GM23338 (cell line): ENCODE measurements around the gene ATP5PO. TPM values are rescaled to one million over a fixed set of nuclear protein-coding genes. Genes with fewer than 3 reads are reported as not detected.

Experiments
- ATAC-seq: fragments of 200-7000 bp; cut with Tn5 transposase; 3 replicates; pipeline ENCODE4 v1.9.1; 2020
- DNase-seq: peaks from one replicate; pipeline ENCODE4 v3.0.0-alpha.2; 2015; ENCODE audit warnings: low spot score
- H2AFZ ChIP-seq: fragments of 200-600 bp; sonication (generic); 2 replicates; pipeline ENCODE4 v1.8.0; 2016; ENCODE audit warnings: antibody characterized with exemption, mild to moderate bottlenecking, moderate library complexity
- H3F3A ChIP-seq: fragments of 200-600 bp; sonication (generic); replicated peaks from 2 replicates; pipeline ENCODE4 v1.8.0; 2017; ENCODE audit warnings: antibody characterized with exemption, mixed run types, low read depth
- H3K27ac ChIP-seq: fragments of 200-600 bp; sonication (generic); 2 replicates; pipeline ENCODE4 v1.6.1; 2016; ENCODE audit warnings: low read depth
- H3K27me3 ChIP-seq: fragments of 200-600 bp; sonication (generic); 2 replicates; pipeline ENCODE4 v1.8.0; 2016; ENCODE audit warnings: mild to moderate bottlenecking, mixed run types, moderate library complexity; ENCODE audit not compliant: insufficient read depth
- H3K36me3 ChIP-seq: fragments of 200-600 bp; sonication (generic); 2 replicates; pipeline ENCODE4 v1.8.0; 2016; ENCODE audit warnings: mild to moderate bottlenecking; ENCODE audit not compliant: insufficient read depth
- H3K4me1 ChIP-seq: fragments of 200-600 bp; sonication (generic); 2 replicates; pipeline ENCODE4 v1.8.0; 2016; ENCODE audit warnings: mild to moderate bottlenecking, moderate library complexity; ENCODE audit not compliant: insufficient read depth
- H3K4me2 ChIP-seq: fragments of 200-600 bp; sonication (generic); 2 replicates; pipeline ENCODE4 v1.7.1; 2017; ENCODE audit warnings: mixed run types
- H3K4me3 ChIP-seq: fragments of 200-600 bp; sonication (generic); 2 replicates; pipeline ENCODE4 v1.6.1; 2016; ENCODE audit warnings: mixed run types
- H3K79me2 ChIP-seq: fragments of 200-600 bp; sonication (generic); replicated peaks from 2 replicates; pipeline ENCODE4 v1.8.0; 2017; ENCODE audit warnings: mild to moderate bottlenecking; ENCODE audit not compliant: insufficient read depth
- H3K9me2 ChIP-seq: fragments of 200-600 bp; sonication (generic); 2 replicates; pipeline ENCODE4 v1.8.0; 2017; ENCODE audit not compliant: insufficient read depth
- H4K20me1 ChIP-seq: fragments of 200-600 bp; sonication (generic); replicated peaks from 2 replicates; pipeline ENCODE4 v1.8.0; 2017; ENCODE audit warnings: mild to moderate bottlenecking; ENCODE audit not compliant: insufficient read depth
- H3K27ac Mint-ChIP-seq: 2 replicates; pipeline ENCODE4 v1.8.0; 2020; ENCODE audit warnings: inconsistent platforms, mild to moderate bottlenecking, moderate library complexity, mixed read lengths
- H3K27me3 Mint-ChIP-seq: 3 replicates; pipeline ENCODE4 v1.8.0; 2022; ENCODE audit warnings: low read depth, mild to moderate bottlenecking, moderate library complexity, mixed read lengths, inconsistent platforms; ENCODE audit not compliant: insufficient read depth, poor library complexity
- H3K36me3 Mint-ChIP-seq: 3 replicates; pipeline ENCODE4 v1.8.0; 2021; ENCODE audit warnings: low read depth, mild to moderate bottlenecking, inconsistent platforms, moderate library complexity, mixed read lengths
- H3K4me1 Mint-ChIP-seq: 3 replicates; pipeline ENCODE4 v1.8.0; 2020; ENCODE audit warnings: mild to moderate bottlenecking, inconsistent platforms, mixed read lengths
- H3K4me3 Mint-ChIP-seq: 3 replicates; pipeline ENCODE4 v1.8.0; 2021; ENCODE audit warnings: moderate library complexity, mild to moderate bottlenecking, inconsistent platforms, mixed read lengths
- H3K9me3 Mint-ChIP-seq: 3 replicates; pipeline ENCODE4 v1.8.0; 2020; ENCODE audit warnings: moderate library complexity, mild to moderate bottlenecking, inconsistent platforms, mixed read lengths
- CREB1 ChIP-seq: fragments of 250-450 bp; sonication (Bioruptor Pico); IDR thresholded peaks from 2 replicates; pipeline ENCODE4 v1.5.0; 2020; ENCODE audit warnings: low read depth, mild to moderate bottlenecking, moderate library complexity
- CTCF ChIP-seq, 2 experiments: fragments of 200-600 bp in 1 of 2; sonication (generic) in 1 of 2; conservative IDR thresholded peaks; 2 replicates each; pipeline versions ENCODE4 v1.5.1 to v1.6.1; 2016 to 2017; ENCODE audit warnings: antibody characterized with exemption in 2 of 2, low read depth in 2 of 2, mild to moderate bottlenecking in 2 of 2, moderate library complexity in 1 of 2
- ETS1 ChIP-seq: IDR thresholded peaks from 2 replicates; pipeline ENCODE4 v1.6.1; 2016; ENCODE audit warnings: antibody characterized with exemption
- EZH2phosphoT487 ChIP-seq: fragments of 200-600 bp; sonication (generic); IDR thresholded peaks from one replicate; pipeline ENCODE4 v1.8.1; 2018; ENCODE audit warnings: antibody characterized with exemption; ENCODE audit not compliant: unreplicated experiment
- NANOG ChIP-seq: IDR thresholded peaks from 2 replicates; pipeline ENCODE4 v1.6.1; 2016; ENCODE audit warnings: antibody characterized with exemption, borderline replicate concordance
- POLR2AphosphoS5 ChIP-seq: IDR thresholded peaks from 2 replicates; pipeline ENCODE4 v1.6.1; 2016; ENCODE audit warnings: antibody characterized with exemption, low read depth
- REST ChIP-seq: IDR thresholded peaks from one replicate; pipeline ENCODE4 v1.6.1; 2018; ENCODE audit warnings: antibody characterized with exemption; ENCODE audit not compliant: unreplicated experiment
- STAT1 ChIP-seq: IDR thresholded peaks from one replicate; pipeline ENCODE4 v1.6.1; 2016; ENCODE audit warnings: antibody characterized with exemption; ENCODE audit not compliant: unreplicated experiment
- ZNF114 ChIP-seq: fragments of 250-450 bp; sonication (Bioruptor Pico); IDR thresholded peaks from 2 replicates; pipeline ENCODE4 v1.5.0; 2020; ENCODE audit warnings: mild to moderate bottlenecking, moderate library complexity
- ZNF462 ChIP-seq: fragments of 250-450 bp; sonication (Bioruptor Pico); IDR thresholded peaks from 2 replicates; pipeline ENCODE4 v1.5.0; 2020; ENCODE audit warnings: mild to moderate bottlenecking, moderate library complexity
- polyA plus RNA-seq: library from polyadenylated mRNA; unstranded; fragments of >200 nt; fragmentation: Nextera tagmentation; extraction: Ambion mirVana; gene quantifications from 2 replicates; pipeline ENCODE4 v1.2.1, GENCODE V29; 2016
- total RNA-seq: library from RNA; depleted of rRNA; stranded (reverse); fragments of >200 nt; shearing (Covaris generic); gene quantifications from 2 replicates; pipeline ENCODE4 v1.2.3, GENCODE V29; 2014

ATP5PO gene
- total and polyA plus RNA-seq, 2 experiments from 2014 or later, result 244 to 522 TPM

GRCh38 chr21:33898586-33898985 lies 17.0 kb downstream of the ATP5PO start:
- Histone ChIP-seq H3K9me2 (no peaks in the 10 kb centered on the region), H3F3A (peaks cover 17% of the 10 kb centered on the region), H3K36me3 (peaks cover 6% of the 10 kb centered on the region; the same call in 1 of the 2 replicates), H3K4me2 (no peak overlapping the region), H2AFZ (no peak overlapping the region), H3K27me3 (no peaks in the 10 kb centered on the region), H3K27ac (no peak overlapping the region), H4K20me1 (peaks cover 5% of the 10 kb centered on the region; the same call in 1 of the 2 replicates), H3K4me3 (no peak overlapping the region), H3K4me1 (peaks cover 6% of the 10 kb centered on the region), H3K79me2 (no peaks in the 10 kb centered on the region)
- ATAC-seq, result no peak
- H3K4me1 Mint-ChIP-seq, result peaks cover 18% of the 10 kb centered on the region
- no peaks in the 10 kb centered on the region for H3K9me3 Mint-ChIP-seq
- peaks cover 21% of the 10 kb centered on the region for H3K36me3 Mint-ChIP-seq
- H3K27me3 Mint-ChIP-seq, result peaks cover 19% of the 10 kb centered on the region
- H3K27ac Mint-ChIP-seq, result no peak overlapping the region
- no peak overlapping the region for H3K4me3 Mint-ChIP-seq
- TF ChIP-seq NANOG, result no peak
- DNase-seq, result no peak

- Mint-ChIP-seq H3K4me3 (no peak overlapping the region), H3K9me3 (no peaks in the 10 kb centered on the region), H3K27ac (no peak overlapping the region), H3K36me3 (peaks cover 12% of the 10 kb centered on the region), H3K4me1 (peaks cover 18% of the 10 kb centered on the region), H3K27me3 (peaks cover 19% of the 10 kb centered on the region)
- Histone ChIP-seq H2AFZ (no peak overlapping the region; the same call in 1 of the 2 replicates), H3K4me1 (peaks cover 6% of the 10 kb centered on the region), H3K4me3 (no peak overlapping the region), H3K79me2 (no peaks in the 10 kb centered on the region), H3K4me2 (no peak overlapping the region), H3K9me2 (no peaks in the 10 kb centered on the region), H3K27me3 (no peaks in the 10 kb centered on the region), H3K36me3 (no peaks in the 10 kb centered on the region), H4K20me1 (no peaks in the 10 kb centered on the region), H3K27ac (no peak overlapping the region), H3F3A (peaks cover 17% of the 10 kb centered on the region)
- DNase-seq (no peak), ATAC-seq (no peak)
- TF ChIP-seq ETS1 (no peak), CREB1 (CRISPR knock-in tag) (no peak), NANOG (no peak), ZNF462 (CRISPR knock-in tag) (no peak), CTCF (conservative IDR thresholded peaks at IDR 0.05; ENCODE audit: low read depth in 2 of 2) (no peak), STAT1 (no peak), ZNF114 (no peak), REST (no peak), EZH2phosphoT487 (no peak), POLR2AphosphoS5 (no peak)
These were observed 17.9 kb downstream of the ATP5PO start for GRCh38 chr21:33897739-33898138.
